Measurements from ENCODE around the gene STK16. TPM values are rescaled to one million over a fixed set of nuclear protein-coding genes. Genes with fewer than 3 reads are reported as not detected.

Gene STK16
- total RNA-seq, 1 experiment from 2014 or later = 21.6 TPM

- whole genome bisulfite sequencing (ENCODE audit: extremely low coverage, insufficient read length, low lambda C conversion rate) = no CpG with 5 or more reads among the region's 9 CpGs
- Mint-ChIP-seq H3K4me3 (peak overlapping the region; percentile 77 to 89), H3K4me1 (peaks cover 38 to 42% of the 10 kb centered on the region in 2 experiments), H3K27me3 (ENCODE audit: low read depth) (peaks cover 2% of the 10 kb centered on the region), H3K36me3 (ENCODE audit: insufficient read depth in 1 of 3, low read depth in 3 of 3) (peaks cover 4 to 27% (median 14%) of the 10 kb centered on the region in 3 experiments; a peak in 6 of 7 replicates), H3K27ac (peak overlapping the region; percentile 77 to 92 (median 85); a peak in 6 of 7 replicates), H3K9me3 (no peaks in the 10 kb centered on the region)
- Histone ChIP-seq H4K20me1 (ENCODE audit: control insufficient read depth, insufficient read depth, insufficient read length) (no peaks in the 10 kb centered on the region), H3K18ac (ENCODE audit: insufficient read length, low read depth, low read length) (peak overlapping the region; percentile 37), H3K79me2 (ENCODE audit: insufficient read depth, low read length) (no peaks in the 10 kb centered on the region), H3K9ac (ENCODE audit: extremely low read depth, insufficient read length, low read length) (peak overlapping the region; percentile 47), H3K56ac (ENCODE audit: insufficient read length, low read depth, low read length) (no peak overlapping the region), H4K5ac (ENCODE audit: insufficient read length, low read depth, low read length) (no peak overlapping the region), H3K79me1 (ENCODE audit: insufficient read depth, low read depth, low read length, poor library complexity, severe bottlenecking) (no peaks in the 10 kb centered on the region), H3K4me1 (ENCODE audit: insufficient read depth, low read length) (peaks cover 4% of the 10 kb centered on the region; the same call in 1 of the 2 replicates), H2BK12ac (ENCODE audit: insufficient read length, low read depth, low read length) (no peak overlapping the region), H2BK15ac (ENCODE audit: low read depth, low read length) (no peak overlapping the region), H4K91ac (ENCODE audit: insufficient read length, low read depth, low read length) (no peak overlapping the region), H3K27me3 (ENCODE audit: insufficient read depth, low read length) (no peaks in the 10 kb centered on the region), H3T11ph (ENCODE audit: low read length) (no peak overlapping the region), H3K27ac (ENCODE audit: insufficient read length, low read depth, low read length) (no peak overlapping the region), H2AFZ (ENCODE audit: low read length) (no peak overlapping the region), H3K9me3 (ENCODE audit: control insufficient read depth, low read depth, low read length) (no peaks in the 10 kb centered on the region), H2BK5ac (ENCODE audit: insufficient read length, low read length) (no peak overlapping the region), H3K4ac (ENCODE audit: low read depth, low read length) (no peak overlapping the region), H3K14ac (ENCODE audit: insufficient read depth, low read length) (peak overlapping the region; percentile 81; the same call in 1 of the 2 replicates), H4K8ac (replicated peaks; ENCODE audit: insufficient read length, low read depth, low read length) (no peak overlapping the region), H2BK20ac (ENCODE audit: low read depth, low read length, poor library complexity, severe bottlenecking) (no peak overlapping the region), H3K23ac (ENCODE audit: insufficient read length, low read depth, low read length) (no peak overlapping the region), H3K23me2 (ENCODE audit: insufficient read length, low read depth, low read length, poor library complexity, severe bottlenecking) (peaks cover 12% of the 10 kb centered on the region), H2BK120ac (ENCODE audit: low read depth, low read length, poor library complexity, severe bottlenecking) (no peak overlapping the region), H2AK5ac (ENCODE audit: insufficient read length, low read length) (no peak overlapping the region), H3K4me2 (ENCODE audit: insufficient read depth, insufficient read length, low read length) (peak overlapping the region; percentile 79)
- DNase-seq = no peak
- no peak for TF ChIP-seq CTCF (conservative IDR thresholded peaks at IDR 0.05)
These were observed 33.4 kb downstream of the STK16 start for GRCh38 chr2:219278655-219279150.
